CD14-positive monocyte (primary cell): ENCODE results near the gene CACNA1D. TPM values are rescaled to one million over a fixed set of nuclear protein-coding genes. Genes with fewer than 3 reads are reported as not detected.

ENCODE experiments used
- DNase-seq, 3 donors: peaks; one replicate each; pipeline ENCODE4 v3.0.0-alpha.2; 2011 to 2022
- H2AFZ ChIP-seq: 2 replicates; pipeline ENCODE4 v1.6.0; 2012; ENCODE audit warnings: mild to moderate bottlenecking, low read depth, low read length, inconsistent platforms; ENCODE audit not compliant: insufficient read depth, poor library complexity, severe bottlenecking
- H3K27ac ChIP-seq, 2 donors: 1 replicate in 1 of 2; 2 replicates in 1 of 2; pipeline ENCODE4 v1.5.1; 2012 to 2013; ENCODE audit warnings: low read length in 2 of 2, control low read depth in 1 of 2, inconsistent platforms in 1 of 2, low read depth in 1 of 2, mild to moderate bottlenecking in 1 of 2
- H3K27me3 ChIP-seq, 2 donors: one replicate each; pipeline versions ENCODE4 v1.6.0 to v1.6.1; 2011 to 2013; ENCODE audit warnings: low read length in 2 of 2; ENCODE audit not compliant: control insufficient read depth in 2 of 2, insufficient read depth in 2 of 2
- H3K36me3 ChIP-seq, 2 donors: replicated peaks in 1 of 2; 1 replicate in 1 of 2; 2 replicates in 1 of 2; pipeline versions ENCODE4 v1.5.1 to v1.6.1; 2012 to 2013; ENCODE audit warnings: low read length in 2 of 2, control low read depth in 1 of 2, inconsistent platforms in 1 of 2, mild to moderate bottlenecking in 1 of 2; ENCODE audit not compliant: insufficient read depth in 2 of 2, control insufficient read depth in 1 of 2
- H3K4me1 ChIP-seq, 2 donors: 1 replicate in 1 of 2; 2 replicates in 1 of 2; pipeline versions ENCODE4 v1.5.1 to v1.6.1; 2012 to 2013; ENCODE audit warnings: low read length in 2 of 2, control low read depth in 1 of 2, inconsistent platforms in 1 of 2, mild to moderate bottlenecking in 1 of 2, moderate library complexity in 1 of 2; ENCODE audit not compliant: insufficient read depth in 2 of 2, control insufficient read depth in 1 of 2
- H3K4me2 ChIP-seq: replicated peaks from 2 replicates; pipeline ENCODE3; 2012; ENCODE audit warnings: low read length, moderate library complexity, mild to moderate bottlenecking; ENCODE audit not compliant: poor library complexity, severe bottlenecking; ENCODE audit errors: extremely low read depth
- H3K4me3 ChIP-seq, 3 experiments: fragments of 200-600 bp in 1 of 3; sonication (generic) in 1 of 3; replicated peaks in 1 of 3; 1 replicate in 2 of 3; 2 replicates in 1 of 3; pipeline ENCODE4 v1.5.1; 2011 to 2013; ENCODE audit warnings: low read length in 3 of 3, mild to moderate bottlenecking in 3 of 3, control low read depth in 2 of 3, low read depth in 2 of 3, inconsistent platforms in 1 of 3, moderate library complexity in 1 of 3
- H3K79me2 ChIP-seq: 2 replicates; pipeline ENCODE4 v1.6.0; 2012; ENCODE audit warnings: mild to moderate bottlenecking, control low read depth, inconsistent platforms, low read length, moderate library complexity; ENCODE audit not compliant: insufficient read depth
- H3K9ac ChIP-seq: 2 replicates; pipeline ENCODE4 v1.6.0; 2017; ENCODE audit warnings: low read length, mild to moderate bottlenecking; ENCODE audit not compliant: insufficient read depth, poor library complexity, severe bottlenecking
- H3K9me3 ChIP-seq, 2 donors: replicated peaks in 1 of 2; 1 replicate in 1 of 2; 2 replicates in 1 of 2; pipeline versions ENCODE4 v1.5.1 to v1.6.1; 2012 to 2013; ENCODE audit warnings: low read length in 2 of 2, control low read depth in 1 of 2; ENCODE audit not compliant: control insufficient read depth in 1 of 2, insufficient read depth in 1 of 2
- H4K20me1 ChIP-seq: 2 replicates; pipeline ENCODE4 v1.6.0; 2012; ENCODE audit warnings: mild to moderate bottlenecking, low read length, control low read depth, moderate library complexity; ENCODE audit not compliant: insufficient read depth
- H3K27ac Mint-ChIP-seq, 7 donors: one replicate each; pipeline ENCODE4 v1.8.0; 2020; ENCODE audit warnings: mild to moderate bottlenecking in 7 of 7, mixed read lengths in 7 of 7, moderate library complexity in 6 of 7, inconsistent platforms in 2 of 7
- H3K27me3 Mint-ChIP-seq, 3 donors: one replicate each; pipeline ENCODE4 v1.8.0; 2021 to 2022; ENCODE audit warnings: low read depth in 3 of 3, mild to moderate bottlenecking in 3 of 3, mixed read lengths in 3 of 3, moderate library complexity in 3 of 3, inconsistent platforms in 1 of 3
- H3K36me3 Mint-ChIP-seq, 2 donors: one replicate each; pipeline ENCODE4 v1.8.0; 2020; ENCODE audit warnings: mixed read lengths in 2 of 2, inconsistent platforms in 1 of 2, mild to moderate bottlenecking in 1 of 2
- H3K4me1 Mint-ChIP-seq: one replicate; pipeline ENCODE4 v1.8.0; 2020; ENCODE audit warnings: mild to moderate bottlenecking, mixed read lengths
- H3K4me3 Mint-ChIP-seq, 2 donors: one replicate each; pipeline ENCODE4 v1.8.0; 2020; ENCODE audit warnings: mild to moderate bottlenecking in 2 of 2, mixed read lengths in 2 of 2, moderate library complexity in 1 of 2
- H3K9me3 Mint-ChIP-seq, 7 donors: one replicate each; pipeline ENCODE4 v1.8.0; 2020 to 2022; ENCODE audit warnings: mixed read lengths in 7 of 7, mild to moderate bottlenecking in 6 of 7, moderate library complexity in 6 of 7, inconsistent platforms in 2 of 7
- CTCF ChIP-seq: fragments of 200-600 bp; IDR thresholded peaks from one replicate; pipeline ENCODE4 v1.8.0; 2022; ENCODE audit warnings: antibody characterized with exemption, mild to moderate bottlenecking
- WGBS: methylation state at CpG from one replicate; pipeline ENCODE4 v1.1.5; 2013; ENCODE audit warnings: missing lambda C conversion rate; ENCODE audit not compliant: insufficient coverage; 5-methylcytosine and 5-hydroxymethylcytosine counted together
- intact Hi-C, 2 donors: fragments of 100-400 bp; cut with micrococcal nuclease; formaldehyde crosslinking; loops; one replicate each; pipeline versions ENCODE4 v1.15.0 to v1.15.1; 2023
- polyA plus RNA-seq, 3 donors: library from polyadenylated mRNA; depleted of rRNA in 1 of 3; unstranded in 2 of 3; stranded (reverse) in 1 of 3; fragments of 300-500 nt in 2 of 3; fragments of >200 nt in 1 of 3; fragmentation: Illumina TruSeq in 2 of 3; gene quantifications; 1 replicate in 2 of 3; 2 replicates in 1 of 3; pipeline ENCODE4 v1.2.3, GENCODE V29; 2012 to 2021

The CACNA1D gene
- polyA plus RNA-seq, 3 donors = 0.29 to 1.2 (median 0.98) TPM

GRCh38 chr3:53585049-53585448 is 90.6 kb downstream of the CACNA1D start:
- Histone ChIP-seq H3K36me3 (no peaks in the 10 kb centered on the region), H4K20me1 (no peaks in the 10 kb centered on the region), H3K4me2 (no peak overlapping the region), H3K9me3 (no peaks in the 10 kb centered on the region), H3K4me1 (no peaks in the 10 kb centered on the region), H2AFZ (no peak overlapping the region), H3K4me3 (no peak overlapping the region), H3K27me3 (no peaks in the 10 kb centered on the region), H3K27ac (no peak overlapping the region), H3K9ac (no peak overlapping the region), H3K79me2 (no peaks in the 10 kb centered on the region)
- WGBS = 60% methylated on average over 1 of the region's 2 CpGs
- peaks cover 5 to 7% (median 6%) of the 10 kb centered on the region in 3 donors for H3K27me3 Mint-ChIP-seq
- peaks cover 0 to 2% (median 0%) of the 10 kb centered on the region in 7 donors for H3K9me3 Mint-ChIP-seq
- no peaks in the 10 kb centered on the region for H3K36me3 Mint-ChIP-seq
- H3K27ac Mint-ChIP-seq = no peak overlapping the region
- intact Hi-C loops = no loop called here
- DNase-seq = peak in 2 of 3 donors; percentile 1 to 2
- no peak overlapping the region for H3K4me3 Mint-ChIP-seq
- no peaks in the 10 kb centered on the region for H3K4me1 Mint-ChIP-seq
- TF ChIP-seq CTCF = no peak

- no peaks in the 10 kb centered on the region for H3K27me3 ChIP-seq
- TF ChIP-seq CTCF = no peak
- no peak overlapping the region for H3K27ac Mint-ChIP-seq
Measured at GRCh38 chr3:53585627-53586026, 91.2 kb downstream of the CACNA1D start.

More at GRCh38 chr3:53585627-53586026, 91.2 kb downstream of the CACNA1D start:
- H3K36me3 Mint-ChIP-seq = no peaks in the 10 kb centered on the region
- Histone ChIP-seq H3K4me2 (no peak overlapping the region), H2AFZ (no peak overlapping the region), H3K4me3 (no peak overlapping the region), H3K79me2 (no peaks in the 10 kb centered on the region), H4K20me1 (no peaks in the 10 kb centered on the region), H3K27ac (no peak overlapping the region), H3K4me1 (no peaks in the 10 kb centered on the region), H3K36me3 (no peaks in the 10 kb centered on the region), H3K9ac (no peak overlapping the region), H3K9me3 (no peaks in the 10 kb centered on the region)
- H3K27me3 Mint-ChIP-seq = peaks cover 5 to 7% (median 6%) of the 10 kb centered on the region in 3 donors
- H3K4me1 Mint-ChIP-seq = no peaks in the 10 kb centered on the region
- 90% methylated on average over 3 of the region's 6 CpGs for WGBS
- no peak for DNase-seq
- intact Hi-C loops = no loop called here
- no peak overlapping the region for H3K4me3 Mint-ChIP-seq
- H3K9me3 Mint-ChIP-seq = peaks cover 0 to 2% (median 0%) of the 10 kb centered on the region in 7 donors
